ENCODE results near the gene GSN. TPM values are rescaled to one million over a fixed set of nuclear protein-coding genes. Genes with fewer than 3 reads are reported as not detected.

The GSN gene
- total RNA-seq, 4 donors from 2014 or later = 3,163 to 12,584 (median 6,723) TPM

- TF ChIP-seq CTCF (IDR thresholded peaks at IDR 0.05; ENCODE audit: low read depth) = no peak
These were observed 105.2 kb downstream of the GSN start for GRCh38 chr9:121373011-121373729.

- no peak for TF ChIP-seq CTCF (IDR thresholded peaks at IDR 0.05; ENCODE audit: low read depth)
These were observed 108.4 kb downstream of the GSN start for GRCh38 chr9:121376214-121376830.

- TF ChIP-seq CTCF (IDR thresholded peaks at IDR 0.05; ENCODE audit: low read depth) = no peak
These were observed 112.9 kb downstream of the GSN start for GRCh38 chr9:121380846-121381245.

Other genes starting within 250 kb of the GSN start
- 10 to 100 TPM; 13.6 to 23.7 (median 16.5) TPM for gene C5, start 217.9 kb upstream of the GSN start, total RNA-seq
- gene CNTRL, start 193.2 kb upstream of the GSN start, total RNA-seq = 10 to 100 TPM; 20.0 to 30.2 (median 27.4) TPM
- 10 to 100 TPM; 30.5 to 69.6 (median 47.9) TPM for gene RAB14, start 66.3 kb upstream of the GSN start, total RNA-seq
- 100 to 1,000 TPM; 418 to 728 (median 480) TPM for gene STOM, start 102.1 kb downstream of the GSN start, total RNA-seq
- gene GGTA1, start 231.7 kb downstream of the GSN start, total RNA-seq = 10 to 100 TPM; 12.4 to 30.9 (median 17.5) TPM

All from subcutaneous adipose tissue (tissue), 4 donors.